GM21619 (cell line): Measurements from ENCODE around the gene FOXN3.
"Not testable (repeated sequence)": the region's sequence is repeated elsewhere in the genome, so short reads cannot be mapped to it uniquely, and the experiment has no call there.

ENCODE experiments used
- ATAC-seq: cut with Tn5 transposase; IDR thresholded peaks from one replicate; pipeline ENCODE4 v1.9.1; 2021; ENCODE audit not compliant: unreplicated experiment

The FOXN3 gene

GRCh38 chr14:89206389-89207031, 210.5 kb downstream of the FOXN3 start:
- ATAC-seq, result no peak

- no peak for ATAC-seq
Measured at GRCh38 chr14:89205137-89205740, 211.8 kb downstream of the FOXN3 start.

GRCh38 chr14:89202413-89203190, 214.4 kb downstream of the FOXN3 start:
- ATAC-seq, result no peak

GRCh38 chr14:89201645-89202044, 215.4 kb downstream of the FOXN3 start:
- ATAC-seq, result no peak

GRCh38 chr14:89199357-89199756, 217.7 kb downstream of the FOXN3 start:
- ATAC-seq, result not testable (repeated sequence)

- ATAC-seq, result no peak
Measured at GRCh38 chr14:89198544-89199329, 218.3 kb downstream of the FOXN3 start.

- ATAC-seq, result no peak
Measured at GRCh38 chr14:89197623-89198022, 219.4 kb downstream of the FOXN3 start.

GRCh38 chr14:89196545-89196944, 220.5 kb downstream of the FOXN3 start:
- ATAC-seq, result no peak

- no peak for ATAC-seq
Measured at GRCh38 chr14:89194376-89194775, 222.7 kb downstream of the FOXN3 start.

GRCh38 chr14:89190765-89191513, 226.1 kb downstream of the FOXN3 start:
- no peak for ATAC-seq

- ATAC-seq, result no peak
Measured at GRCh38 chr14:89188492-89188891, 228.5 kb downstream of the FOXN3 start.

- no peak for ATAC-seq
Measured at GRCh38 chr14:89187501-89187900, 229.5 kb downstream of the FOXN3 start.

- ATAC-seq, result peak; percentile 83
Measured at GRCh38 chr14:89186856-89187376, 230.1 kb downstream of the FOXN3 start.

- ATAC-seq, result no peak
Measured at GRCh38 chr14:89185919-89186855, 230.8 kb downstream of the FOXN3 start.

- ATAC-seq, result no peak
Measured at GRCh38 chr14:89184952-89185351, 232.1 kb downstream of the FOXN3 start.

- ATAC-seq, result no peak
Measured at GRCh38 chr14:89182326-89182725, 234.7 kb downstream of the FOXN3 start.

- no peak for ATAC-seq
Measured at GRCh38 chr14:89180546-89180945, 236.5 kb downstream of the FOXN3 start.

- ATAC-seq, result no peak
Measured at GRCh38 chr14:89179891-89180404, 237.1 kb downstream of the FOXN3 start.
